Tibial nerve (tissue), 4 donors: ENCODE data around the gene ACSL1. TPM values are rescaled to one million over a fixed set of nuclear protein-coding genes. Genes with fewer than 3 reads are reported as not detected.
"Not testable (repeated sequence)": the region's sequence is repeated elsewhere in the genome, so short reads cannot be mapped to it uniquely, and the experiment has no call there.

ENCODE experiments used
- DNase-seq, 2 donors: peaks; one replicate each; pipeline ENCODE4 v3.0.0-alpha.2; 2019; ENCODE audit warnings: low spot score in 2 of 2
- H3K27ac ChIP-seq, 4 donors: fragments of 200-600 bp; sonication (generic) in 3 of 4; one replicate each; pipeline ENCODE4 v1.5.1; 2017 to 2019; ENCODE audit warnings: mild to moderate bottlenecking in 1 of 4
- H3K27me3 ChIP-seq, 2 donors: fragments of 200-600 bp; sonication (generic) in 1 of 2; one replicate each; pipeline versions ENCODE4 v1.5.1 to v1.6.0; 2017 to 2019
- H3K36me3 ChIP-seq, 3 donors: fragments of 200-600 bp; sonication (generic); one replicate each; pipeline ENCODE4 v1.5.1; 2018 to 2019
- H3K4me1 ChIP-seq, 4 donors: fragments of 200-600 bp; sonication (generic) in 3 of 4; one replicate each; pipeline ENCODE4 v1.5.1; 2017 to 2019
- H3K4me3 ChIP-seq, 4 donors: fragments of 200-600 bp; sonication (generic) in 3 of 4; one replicate each; pipeline ENCODE4 v1.5.1; 2017 to 2019; ENCODE audit warnings: mild to moderate bottlenecking in 1 of 4, moderate library complexity in 1 of 4
- H3K9me3 ChIP-seq, 4 donors: fragments of 200-600 bp; sonication (generic) in 3 of 4; one replicate each; pipeline ENCODE4 v1.5.1; 2017 to 2019
- EP300 ChIP-seq, 2 donors: sonication (generic); formaldehyde crosslinking; IDR thresholded peaks; one replicate each; pipeline ENCODE4 v1.6.1; 2017; ENCODE audit warnings: antibody characterized with exemption in 2 of 2, mild to moderate bottlenecking in 1 of 2
- POLR2A ChIP-seq, 2 donors: fragments of 450-650 bp; IDR thresholded peaks; one replicate each; pipeline ENCODE4 v1.6.1; 2017; ENCODE audit warnings: antibody characterized with exemption in 2 of 2, mild to moderate bottlenecking in 2 of 2, moderate library complexity in 2 of 2
- whole genome bisulfite sequencing, 2 donors: methylation state at CpG; one replicate each; pipeline ENCODE4 v1.1.5; 2018; 5-methylcytosine and 5-hydroxymethylcytosine counted together
- total RNA-seq, 4 donors: library from RNA; depleted of rRNA; stranded (reverse); fragments of >200 nt; gene quantifications; one replicate each; pipeline ENCODE4 v1.1.0, GENCODE V29; 2016
- TF ChIP-seq, protein P1 (sequence below), 5 experiments: fragments of 200-600 bp in 3 of 5; fragments of 450-650 bp in 2 of 5; sonication (generic) in 3 of 5; IDR thresholded peaks; one replicate each; pipeline ENCODE4 v1.5.1; 2016 to 2019; ENCODE audit warnings: antibody characterized with exemption in 5 of 5, mild to moderate bottlenecking in 3 of 5, moderate library complexity in 2 of 5

Gene ACSL1
- total RNA-seq, 4 donors from 2014 or later: 112 to 384 (median 211) TPM

DNA sequence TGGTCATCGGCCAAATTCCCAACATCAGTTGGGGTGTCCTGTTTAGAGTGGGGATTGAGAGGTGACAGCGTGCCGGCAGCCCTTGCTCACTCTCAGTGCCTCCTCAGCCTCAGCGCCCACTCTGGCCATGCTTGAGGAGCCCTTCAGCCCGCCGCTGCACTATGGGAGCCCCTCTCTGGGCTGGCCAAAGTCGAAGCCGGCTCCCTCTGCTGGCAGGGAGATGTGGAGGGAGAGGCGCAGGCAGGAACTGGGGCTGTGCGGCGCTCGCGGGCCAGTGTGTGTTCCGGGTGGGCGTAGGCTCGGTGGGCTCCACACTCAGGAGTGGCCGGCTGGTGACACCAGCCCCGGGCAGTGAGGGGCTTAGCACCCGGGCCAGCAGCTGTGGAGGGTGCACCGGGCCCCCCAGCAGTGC lies 84.8 kb downstream of the ACSL1 start:
- Histone ChIP-seq H3K27me3 (no peaks in the 10 kb centered on the region), H3K4me1 (peaks cover 0 to 6% (median 2%) of the 10 kb centered on the region in 4 donors), H3K9me3 (no peaks in the 10 kb centered on the region), H3K27ac (no peak overlapping the region), H3K4me3 (no peak overlapping the region), H3K36me3 (no peaks in the 10 kb centered on the region)
- WGBS, 2 donors: 93 to 97% methylated on average over 19 to 20 of the region's 20 CpGs
- no peak for DNase-seq
- TF ChIP-seq, protein P1, sequence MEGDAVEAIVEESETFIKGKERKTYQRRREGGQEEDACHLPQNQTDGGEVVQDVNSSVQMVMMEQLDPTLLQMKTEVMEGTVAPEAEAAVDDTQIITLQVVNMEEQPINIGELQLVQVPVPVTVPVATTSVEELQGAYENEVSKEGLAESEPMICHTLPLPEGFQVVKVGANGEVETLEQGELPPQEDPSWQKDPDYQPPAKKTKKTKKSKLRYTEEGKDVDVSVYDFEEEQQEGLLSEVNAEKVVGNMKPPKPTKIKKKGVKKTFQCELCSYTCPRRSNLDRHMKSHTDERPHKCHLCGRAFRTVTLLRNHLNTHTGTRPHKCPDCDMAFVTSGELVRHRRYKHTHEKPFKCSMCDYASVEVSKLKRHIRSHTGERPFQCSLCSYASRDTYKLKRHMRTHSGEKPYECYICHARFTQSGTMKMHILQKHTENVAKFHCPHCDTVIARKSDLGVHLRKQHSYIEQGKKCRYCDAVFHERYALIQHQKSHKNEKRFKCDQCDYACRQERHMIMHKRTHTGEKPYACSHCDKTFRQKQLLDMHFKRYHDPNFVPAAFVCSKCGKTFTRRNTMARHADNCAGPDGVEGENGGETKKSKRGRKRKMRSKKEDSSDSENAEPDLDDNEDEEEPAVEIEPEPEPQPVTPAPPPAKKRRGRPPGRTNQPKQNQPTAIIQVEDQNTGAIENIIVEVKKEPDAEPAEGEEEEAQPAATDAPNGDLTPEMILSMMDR (IDR thresholded peaks at IDR 0.05): no peak
- TF ChIP-seq POLR2A (IDR thresholded peaks at IDR 0.05): no peak
- TF ChIP-seq EP300 (IDR thresholded peaks at IDR 0.05): no peak

GRCh38 chr4:184739575-184739974 lies 86.2 kb downstream of the ACSL1 start:
- not testable (repeated sequence) for H3K4me3 ChIP-seq, DNase-seq, H3K4me1 ChIP-seq, H3K9me3 ChIP-seq, H3K36me3 ChIP-seq, H3K27ac ChIP-seq, H3K27me3 ChIP-seq
- 59 to 85% methylated on average over 1 of the region's 1 CpG for WGBS, 2 donors

GRCh38 chr4:184734758-184735157 lies 91.0 kb downstream of the ACSL1 start:
- Histone ChIP-seq H3K27ac (peak overlapping the region in 3 of 4 donors; percentile 64 to 77 (median 76)), H3K36me3 (no peaks in the 10 kb centered on the region), H3K4me1 (peaks cover 0 to 21% (median 7%) of the 10 kb centered on the region in 4 donors), H3K9me3 (no peaks in the 10 kb centered on the region), H3K4me3 (peak overlapping the region; percentile 54 to 83 (median 71)), H3K27me3 (no peaks in the 10 kb centered on the region)
- DNase-seq: no peak
- TF ChIP-seq POLR2A (IDR thresholded peaks at IDR 0.05) (no peak), EP300 (IDR thresholded peaks at IDR 0.05) (no peak)
- TF ChIP-seq, protein P1 (IDR thresholded peaks at IDR 0.05): no peak
- 49 to 53% methylated on average over 6 of the region's 6 CpGs for WGBS, 2 donors

GRCh38 chr4:184733654-184734524 lies 91.9 kb downstream of the ACSL1 start, which contains the start of gene CENPU:
Gene CENPU, minus strand, starts transcription at chr4:184734096. Its CDS starts 34 bp downstream, at chr4:184734062.
- H3K36me3 ChIP-seq: no peaks in the 10 kb centered on the region
- peaks cover 0 to 29% (median 8%) of the 10 kb centered on the region in 4 donors for H3K4me1 ChIP-seq
- TF ChIP-seq EP300 (IDR thresholded peaks at IDR 0.05) (peak; percentile 93 to 95), POLR2A (IDR thresholded peaks at IDR 0.05) (peak; percentile 47 to 99)
- TF ChIP-seq, protein P1 (IDR thresholded peaks at IDR 0.05): peak in 2 of 5 experiments; percentile 78 to 83
- H3K27me3 ChIP-seq: no peaks in the 10 kb centered on the region
- H3K4me3 ChIP-seq: peak within 1 kb of the TSS; percentile 66 to 83 (median 78)
- peak; percentile 83 to 90 for DNase-seq
- peak within 1 kb of the TSS in 3 of 4 donors; percentile 64 to 77 (median 76) for H3K27ac ChIP-seq
- WGBS, 2 donors: 0 to 2% methylated on average over 38 to 66 of the region's 69 CpGs
- no peaks in the 10 kb centered on the region for H3K9me3 ChIP-seq

DNA sequence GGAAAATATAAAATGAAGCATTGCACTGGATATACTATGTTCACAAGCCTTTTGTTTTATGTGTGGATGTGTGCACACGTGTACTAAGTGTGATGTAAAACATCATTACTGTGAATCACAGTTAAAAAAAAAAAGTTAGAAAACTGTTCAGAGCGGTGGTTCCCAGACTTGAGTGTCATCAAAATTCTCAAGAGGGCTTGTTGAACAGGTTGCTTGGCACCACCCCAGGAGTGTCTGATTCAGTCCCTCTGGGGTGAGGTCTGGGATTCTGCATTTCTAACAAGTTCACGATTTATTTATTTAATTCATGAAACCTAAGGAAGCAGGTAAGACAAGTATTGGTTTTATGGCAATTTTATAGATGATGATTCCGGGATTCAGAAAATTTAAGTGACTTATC lies 93.6 kb downstream of the ACSL1 start:
- WGBS, 2 donors: 63 to 64% methylated on average over 4 of the region's 4 CpGs
- no peak for DNase-seq
- Histone ChIP-seq H3K27ac (no peak overlapping the region), H3K27me3 (no peaks in the 10 kb centered on the region), H3K4me1 (peaks cover 0 to 33% (median 10%) of the 10 kb centered on the region in 4 donors), H3K9me3 (no peaks in the 10 kb centered on the region), H3K4me3 (no peak overlapping the region), H3K36me3 (no peaks in the 10 kb centered on the region)
- TF ChIP-seq POLR2A (IDR thresholded peaks at IDR 0.05): no peak

GRCh38 chr4:184731056-184731455 lies 94.7 kb downstream of the ACSL1 start:
- H3K4me1 ChIP-seq: peaks cover 0 to 33% (median 10%) of the 10 kb centered on the region in 4 donors
- no peaks in the 10 kb centered on the region for H3K36me3 ChIP-seq
- no peaks in the 10 kb centered on the region for H3K27me3 ChIP-seq
- TF ChIP-seq, protein P1 (IDR thresholded peaks at IDR 0.05): no peak
- no peak for TF ChIP-seq EP300 (IDR thresholded peaks at IDR 0.05)
- no peak for TF ChIP-seq POLR2A (IDR thresholded peaks at IDR 0.05)
- 70 to 76% methylated on average over 6 of the region's 6 CpGs for WGBS, 2 donors
- H3K27ac ChIP-seq: no peak overlapping the region
- H3K9me3 ChIP-seq: no peaks in the 10 kb centered on the region
- no peak for DNase-seq
- no peak overlapping the region for H3K4me3 ChIP-seq
